Urothelium cell line (cell line): ENCODE data around the gene TSPAN4.

Experiments used
- DNase-seq: peaks from one replicate; pipeline ENCODE4 v3.0.0; 2011; ENCODE audit warnings: low spot score, mixed read lengths
- FAIRE-seq: peaks from 2 replicates; lab custom pipeline; 2011; peaks lifted over from hg19 to GRCh38; lab: Jason Lieb, UNC

TSPAN4 gene

DNA sequence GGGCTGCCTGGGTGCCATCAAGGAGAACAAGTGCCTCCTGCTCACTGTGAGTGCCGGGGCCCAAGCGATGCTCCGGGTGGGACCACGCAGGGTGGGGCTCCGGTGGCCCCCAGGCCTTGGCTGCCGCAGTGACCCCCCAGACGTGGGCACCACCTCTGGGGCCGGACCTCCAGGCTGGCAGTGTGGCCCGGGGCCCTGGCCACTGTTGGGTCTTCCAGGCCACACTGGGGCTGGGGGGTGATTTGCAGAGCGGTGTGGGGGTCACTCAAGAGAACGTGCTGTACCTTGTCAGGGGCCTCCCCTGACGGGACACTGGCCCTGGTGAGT lies 20.0 kb downstream of the TSPAN4 start:
- FAIRE-seq, result no peak

GRCh38 chr11:863023-863909 lies 20.6 kb downstream of the TSPAN4 start:
- FAIRE-seq (no peak), DNase-seq (no peak)

More for the DNA sequence above, 20.0 kb downstream of the TSPAN4 start:
- no peak for DNase-seq

DNA sequence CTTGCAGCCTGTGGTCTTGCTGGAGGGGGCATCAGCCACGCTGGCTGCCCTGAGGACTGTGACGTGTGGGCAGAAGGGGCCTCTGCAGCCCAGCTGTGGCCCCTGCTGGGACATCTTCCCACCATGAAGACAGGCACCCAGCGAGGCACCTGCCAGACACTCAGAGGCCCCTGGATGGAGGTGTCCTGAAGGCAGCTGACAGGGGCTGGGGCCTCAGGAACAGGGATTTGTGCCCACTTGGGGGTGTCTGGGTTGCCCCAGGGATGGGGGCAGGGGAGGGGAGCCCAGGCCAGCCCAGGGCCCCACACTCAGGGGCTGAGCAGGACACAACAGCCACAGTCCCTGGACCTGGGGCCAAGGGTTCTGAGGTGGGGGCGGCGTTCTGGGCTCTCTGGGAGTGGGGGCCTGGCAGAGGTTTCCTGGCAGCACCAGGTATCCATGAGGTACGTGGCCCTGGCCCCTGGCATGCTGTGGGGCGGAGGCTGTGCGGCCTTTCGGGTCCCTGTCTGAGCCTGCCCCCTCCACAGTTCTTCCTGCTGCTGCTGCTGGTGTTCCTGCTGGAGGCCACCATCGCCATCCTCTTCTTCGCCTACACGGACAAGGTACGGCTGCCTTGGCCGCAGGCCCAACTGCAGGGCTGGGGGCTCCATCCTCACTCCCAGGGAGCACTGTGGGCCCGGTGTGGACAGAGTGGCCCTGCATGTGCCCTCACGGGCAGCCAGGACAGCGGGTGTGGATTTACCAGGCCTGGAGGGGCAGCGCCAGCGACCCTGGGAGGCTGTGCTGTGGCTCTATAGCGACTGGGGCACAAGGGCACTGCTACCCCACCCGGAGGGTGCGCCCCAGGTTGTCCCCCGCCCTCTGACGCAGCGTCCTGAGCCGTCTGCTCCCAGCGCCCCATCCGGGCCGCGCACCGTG lies 21.5 kb downstream of the TSPAN4 start:
- DNase-seq (no peak), FAIRE-seq (no peak)

DNA sequence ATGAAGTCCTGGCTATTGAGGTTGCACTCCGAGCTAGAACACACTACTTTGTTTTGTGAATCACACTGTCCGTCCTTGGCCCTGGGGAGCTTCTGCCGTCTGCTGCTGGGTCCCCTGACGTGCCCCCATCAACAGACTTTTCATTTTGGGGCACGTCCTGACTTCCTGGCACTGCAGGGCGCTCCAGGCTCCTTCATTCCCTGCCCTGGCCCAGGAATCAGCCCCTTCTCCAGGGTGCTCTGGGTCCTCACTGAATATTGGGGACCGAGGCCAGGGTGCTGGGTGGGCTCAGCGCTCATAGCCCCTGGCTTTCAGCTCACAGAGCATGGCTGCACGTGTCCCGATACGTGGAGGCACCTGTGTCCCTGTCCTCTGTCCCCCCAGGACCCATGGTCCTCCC lies 22.2 kb downstream of the TSPAN4 start:
- FAIRE-seq, result no peak
- DNase-seq, result no peak

DNA sequence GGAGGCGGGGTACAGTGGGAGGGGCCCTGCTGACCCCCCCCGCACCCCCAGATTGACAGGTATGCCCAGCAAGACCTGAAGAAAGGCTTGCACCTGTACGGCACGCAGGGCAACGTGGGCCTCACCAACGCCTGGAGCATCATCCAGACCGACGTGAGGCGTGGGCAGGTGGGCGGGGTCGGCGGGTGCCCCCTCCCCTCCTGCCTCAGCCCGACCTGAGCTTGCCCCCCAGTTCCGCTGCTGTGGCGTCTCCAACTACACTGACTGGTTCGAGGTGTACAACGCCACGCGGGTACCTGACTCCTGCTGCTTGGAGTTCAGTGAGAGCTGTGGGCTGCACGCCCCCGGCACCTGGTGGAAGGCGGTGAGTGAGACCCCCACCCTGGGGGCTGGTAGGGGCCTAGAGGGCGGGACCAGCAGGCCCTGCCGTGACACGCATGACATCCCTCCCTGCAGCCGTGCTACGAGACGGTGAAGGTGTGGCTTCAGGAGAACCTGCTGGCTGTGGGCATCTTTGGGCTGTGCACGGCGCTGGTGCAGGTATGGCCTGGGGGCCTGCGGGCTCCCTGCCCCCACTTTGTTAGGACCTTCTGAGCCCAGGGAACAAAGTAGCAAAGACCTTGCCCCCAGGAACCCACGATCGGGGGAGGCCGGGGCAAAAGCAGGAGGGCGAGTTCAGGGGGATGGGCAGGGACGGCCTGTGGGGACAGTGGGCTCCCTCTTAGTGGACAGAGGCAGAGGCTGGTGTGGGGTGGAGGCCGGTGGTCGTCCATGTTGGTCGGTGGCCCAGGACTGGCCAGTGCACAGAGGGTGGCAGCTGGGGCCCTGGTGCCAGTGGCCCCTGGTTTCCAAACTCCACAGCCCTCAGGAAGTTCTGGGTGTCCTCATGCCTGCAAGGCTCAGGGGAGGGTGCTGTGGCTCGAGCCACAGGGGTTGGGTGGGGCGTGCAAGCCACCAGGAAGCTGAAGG lies 23.1 kb downstream of the TSPAN4 start:
- FAIRE-seq, result no peak

GRCh38 chr11:866481-866880 lies 23.8 kb downstream of the TSPAN4 start:
- no peak for FAIRE-seq
- DNase-seq, result no peak

More for the DNA sequence above, 23.1 kb downstream of the TSPAN4 start:
- no peak for DNase-seq

- DNase-seq (no peak), FAIRE-seq (no peak)
These were observed 25.3 kb downstream of the TSPAN4 start for GRCh38 chr11:867856-868358.

DNA sequence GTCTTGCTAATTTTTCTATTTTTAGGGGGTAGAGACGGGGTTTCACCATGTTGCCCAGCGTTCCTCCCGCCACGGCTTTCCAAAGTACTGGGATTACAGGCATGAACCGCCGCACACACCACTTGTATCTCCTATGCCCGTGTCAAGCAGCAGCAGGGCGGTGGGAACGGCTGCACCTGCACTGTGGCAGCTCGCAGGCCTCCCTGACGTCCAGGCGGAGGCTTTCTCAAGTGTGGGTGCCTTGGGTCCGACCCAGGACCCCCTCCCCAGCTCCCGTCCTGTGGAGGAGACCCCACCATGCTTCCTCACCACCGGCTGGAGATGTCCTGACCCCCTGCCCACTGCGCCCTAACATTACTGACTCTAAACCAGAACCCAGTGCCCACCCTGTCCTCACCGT lies 25.7 kb downstream of the TSPAN4 start:
- FAIRE-seq (no peak), DNase-seq (no peak)

- no peak for FAIRE-seq
- no peak for DNase-seq
These were observed 26.1 kb downstream of the TSPAN4 start for GRCh38 chr11:868802-869201.

GRCh38 chr11:869399-870126 lies 26.9 kb downstream of the TSPAN4 start:
- FAIRE-seq, result no peak
- DNase-seq, result no peak

DNA sequence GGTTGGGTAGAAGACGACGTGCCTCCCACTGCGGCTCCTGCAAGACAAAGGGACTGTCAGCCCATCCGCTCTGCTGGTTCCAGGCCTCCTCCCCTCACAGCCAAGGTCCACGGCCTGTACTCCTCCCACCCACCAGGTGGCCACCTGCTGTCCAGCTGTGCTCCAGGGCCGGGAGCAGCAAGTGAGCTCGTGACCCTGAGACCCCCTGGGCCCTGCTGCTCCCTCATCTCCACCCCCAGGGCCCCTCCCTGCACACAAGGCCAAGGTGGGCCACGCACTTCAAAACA lies 27.4 kb downstream of the TSPAN4 start:
- FAIRE-seq (no peak), DNase-seq (no peak)

GRCh38 chr11:870418-870817 lies 27.8 kb downstream of the TSPAN4 start:
- no peak for DNase-seq
- no peak for FAIRE-seq

DNA sequence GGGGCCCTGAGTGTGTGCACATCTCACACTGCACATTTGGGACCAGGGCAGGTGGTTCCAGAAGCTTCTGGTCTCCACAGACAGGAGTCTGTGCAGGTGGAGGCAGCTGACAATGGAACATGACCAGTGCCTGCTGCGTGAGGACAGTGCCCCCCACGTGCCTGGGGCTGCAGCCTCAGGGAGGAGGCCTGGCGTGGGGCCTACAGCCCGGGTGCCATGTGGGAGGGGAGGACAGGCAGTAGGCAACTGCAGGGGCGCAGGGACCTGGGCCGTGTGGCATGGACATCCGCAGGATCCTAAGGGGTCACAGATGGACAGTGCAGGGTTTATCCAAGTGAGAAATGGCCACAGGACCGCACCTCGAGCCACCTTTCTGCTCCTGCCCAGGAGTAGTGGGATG lies 28.8 kb downstream of the TSPAN4 start:
- no peak for FAIRE-seq

GRCh38 chr11:872799-873198 lies 30.1 kb downstream of the TSPAN4 start:
- no peak for DNase-seq
- no peak for FAIRE-seq

More for the DNA sequence above, 28.8 kb downstream of the TSPAN4 start:
- no peak for DNase-seq

DNA sequence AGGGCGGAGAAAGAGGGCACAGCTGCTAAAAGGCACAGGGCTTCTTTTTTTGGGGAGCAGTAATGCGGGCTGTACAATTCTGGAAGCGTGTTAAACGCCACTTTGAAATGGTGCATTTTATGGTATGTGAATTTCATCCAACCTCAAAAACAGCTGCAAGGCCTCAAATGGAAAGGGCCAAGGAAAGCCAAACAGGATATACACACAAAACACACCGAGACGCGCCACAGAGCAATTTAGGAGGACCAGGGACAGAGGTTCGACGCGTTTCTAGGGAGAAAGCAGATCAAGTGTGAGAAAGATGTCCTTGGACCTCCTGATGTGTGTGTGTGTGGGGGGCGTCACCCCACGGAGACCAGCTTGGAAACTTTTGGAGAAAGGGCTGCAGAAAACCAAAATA lies 31.1 kb downstream of the TSPAN4 start:
- no peak for FAIRE-seq
- no peak for DNase-seq

- FAIRE-seq (no peak), DNase-seq (no peak)
These were observed 32.6 kb downstream of the TSPAN4 start for GRCh38 chr11:875203-875602.

GRCh38 chr11:875769-876301 lies 33.2 kb downstream of the TSPAN4 start:
- DNase-seq, result no peak
- no peak for FAIRE-seq

DNA sequence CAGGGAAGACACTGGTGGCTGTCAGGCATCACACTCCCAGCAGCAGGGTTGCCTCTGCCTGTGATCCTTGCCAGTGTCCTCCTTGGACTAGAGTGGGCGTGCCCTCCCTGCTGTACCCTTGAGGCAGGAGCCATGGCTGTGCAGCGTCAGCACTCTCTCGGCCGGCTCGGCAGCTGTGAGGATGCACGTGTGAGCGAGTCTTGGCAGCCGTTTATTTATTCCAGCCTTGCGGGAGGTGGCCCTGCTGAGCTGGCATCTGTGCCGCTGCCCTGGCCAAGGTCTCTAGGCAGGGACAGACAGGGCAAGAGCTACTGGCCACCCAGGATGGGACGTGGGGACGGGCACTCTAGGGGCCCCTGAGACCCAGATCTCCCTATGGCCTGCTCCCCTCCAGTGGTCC lies 33.9 kb downstream of the TSPAN4 start:
- FAIRE-seq (no peak), DNase-seq (no peak)

DNA sequence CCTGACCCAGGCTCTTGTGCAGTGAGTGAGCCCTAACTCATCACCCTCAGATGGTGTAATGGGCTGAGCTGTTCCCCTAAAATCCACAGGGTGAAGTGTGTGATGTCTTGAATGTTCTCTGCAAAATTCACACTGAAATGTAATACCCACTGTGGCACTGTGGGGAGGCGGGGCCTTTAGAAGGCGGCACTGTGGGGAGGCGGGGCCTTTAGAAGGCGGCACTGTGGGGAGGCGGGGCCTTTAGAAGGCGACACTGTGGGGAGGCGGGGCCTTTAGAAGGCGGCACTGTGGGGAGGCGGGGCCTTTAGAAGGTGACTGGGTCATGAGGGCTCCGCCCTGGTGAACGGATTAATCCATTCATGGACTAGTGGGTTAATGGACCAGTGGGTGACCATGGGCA lies 34.9 kb downstream of the TSPAN4 start:
- DNase-seq, result no peak
- FAIRE-seq, result no peak

DNA sequence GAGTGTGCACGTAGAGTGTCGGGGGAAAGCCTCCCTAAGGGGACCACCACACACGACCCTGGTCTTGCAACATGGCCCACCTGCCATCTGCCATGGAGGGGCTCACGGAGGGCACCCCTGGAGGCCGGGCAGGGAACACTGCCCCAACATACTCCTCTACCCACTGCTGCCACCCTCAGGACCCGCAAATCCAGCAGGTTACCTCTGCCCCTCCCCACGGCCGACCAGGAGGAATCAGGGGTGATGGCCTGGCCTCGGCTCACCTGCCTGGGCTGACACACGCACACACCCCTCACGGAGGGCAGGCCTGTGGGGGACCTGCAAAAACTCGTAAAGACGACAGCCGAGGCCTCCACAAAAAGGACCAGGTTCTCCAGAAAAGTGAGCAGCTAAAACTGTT lies 37.8 kb downstream of the TSPAN4 start:
- FAIRE-seq (no peak), DNase-seq (no peak)
